Osteoblast (primary cell): ENCODE data around the gene ASTL. TPM values are rescaled to one million over a fixed set of nuclear protein-coding genes. Genes with fewer than 3 reads are reported as not detected.

Experiments
- DNase-seq: peaks from one replicate; pipeline ENCODE4 v3.0.0; 2011; ENCODE audit warnings: low spot score, mixed read lengths; ENCODE audit not compliant: insufficient read length; ENCODE audit errors: missing footprints
- H2AFZ ChIP-seq: 2 replicates; pipeline ENCODE4 v1.6.0; 2011; ENCODE audit warnings: mild to moderate bottlenecking, low read length
- H3K27ac ChIP-seq: 2 replicates; pipeline ENCODE4 v1.5.1; 2011; ENCODE audit warnings: mild to moderate bottlenecking, low read depth, low read length, moderate library complexity
- H3K27me3 ChIP-seq: 2 replicates; pipeline ENCODE4 v1.6.0; 2012; ENCODE audit warnings: mild to moderate bottlenecking, control low read depth, inconsistent platforms, low read length, moderate library complexity; ENCODE audit not compliant: insufficient read depth
- H3K36me3 ChIP-seq: 2 replicates; pipeline ENCODE4 v1.5.1; 2011; ENCODE audit warnings: mild to moderate bottlenecking, low read length, control low read depth, moderate library complexity; ENCODE audit not compliant: insufficient read depth
- H3K4me1 ChIP-seq: 2 replicates; pipeline ENCODE4 v1.5.1; 2011; ENCODE audit warnings: mild to moderate bottlenecking, low read length, control low read depth, moderate library complexity; ENCODE audit not compliant: insufficient read depth
- H3K4me2 ChIP-seq: 2 replicates; pipeline ENCODE4 v1.6.0; 2011; ENCODE audit warnings: mild to moderate bottlenecking, low read length; ENCODE audit not compliant: insufficient read depth
- H3K4me3 ChIP-seq: fragments of 200-600 bp; sonication (generic); 3 replicates; pipeline ENCODE4 v1.5.1; 2012; ENCODE audit warnings: mild to moderate bottlenecking, low read length, inconsistent platforms; ENCODE audit not compliant: insufficient read depth
- H3K79me2 ChIP-seq: 2 replicates; pipeline ENCODE4 v1.6.0; 2012; ENCODE audit warnings: mild to moderate bottlenecking, low read length, control low read depth, inconsistent platforms; ENCODE audit not compliant: insufficient read depth
- H3K9me3 ChIP-seq: 2 replicates; pipeline ENCODE4 v1.5.1; 2011; ENCODE audit warnings: low read depth, low read length, control low read depth
- H4K20me1 ChIP-seq: 2 replicates; pipeline ENCODE4 v1.6.0; 2012; ENCODE audit warnings: mild to moderate bottlenecking, low read length, control low read depth; ENCODE audit not compliant: insufficient read depth
- CTCF ChIP-seq: IDR thresholded peaks from 2 replicates; pipeline ENCODE4 v1.5.1; 2011; ENCODE audit warnings: mild to moderate bottlenecking, low read depth, low read length, moderate library complexity; ENCODE audit errors: extremely low read depth
- total RNA-seq: library from RNA; depleted of rRNA; stranded (reverse); fragments of >200 nt; gene quantifications from 2 replicates; pipeline ENCODE4 v1.2.3, GENCODE V29; 2012

ASTL gene
- total RNA-seq, 1 donor, result not detected

GRCh38 chr2:96083989-96084857, 54.1 kb downstream of the ASTL start:
- DNase-seq, result no peak
- H3K27me3 ChIP-seq, result peaks cover 17% of the 10 kb centered on the region
- H3K9me3 ChIP-seq, result no peaks in the 10 kb centered on the region

GRCh38 chr2:96083064-96083939, 55.0 kb downstream of the ASTL start:
- Histone ChIP-seq H2AFZ (no peak overlapping the region), H3K36me3 (no peaks in the 10 kb centered on the region), H4K20me1 (no peaks in the 10 kb centered on the region), H3K9me3 (no peaks in the 10 kb centered on the region), H3K4me3 (no peak overlapping the region), H3K79me2 (no peaks in the 10 kb centered on the region), H3K27ac (no peak overlapping the region), H3K4me2 (no peak overlapping the region), H3K27me3 (peaks cover 10% of the 10 kb centered on the region), H3K4me1 (no peaks in the 10 kb centered on the region)
- TF ChIP-seq CTCF, result no peak
- DNase-seq, result no peak

More at GRCh38 chr2:96083989-96084857, 54.1 kb downstream of the ASTL start:
- H3K4me2 ChIP-seq, result no peak overlapping the region
- H3K79me2 ChIP-seq, result no peaks in the 10 kb centered on the region
- no peak for TF ChIP-seq CTCF
- no peaks in the 10 kb centered on the region for H3K36me3 ChIP-seq
- no peak overlapping the region for H3K27ac ChIP-seq
- H2AFZ ChIP-seq, result no peak overlapping the region
- H4K20me1 ChIP-seq, result no peaks in the 10 kb centered on the region
- H3K4me1 ChIP-seq, result no peaks in the 10 kb centered on the region
- H3K4me3 ChIP-seq, result no peak overlapping the region

- H3K79me2 ChIP-seq, result no peaks in the 10 kb centered on the region
- TF ChIP-seq CTCF, result no peak
- no peak overlapping the region for H3K27ac ChIP-seq
- no peak overlapping the region for H3K4me3 ChIP-seq
- H3K4me2 ChIP-seq, result no peak overlapping the region
- no peaks in the 10 kb centered on the region for H4K20me1 ChIP-seq
- H3K4me1 ChIP-seq, result no peaks in the 10 kb centered on the region
- no peak for DNase-seq
- no peak overlapping the region for H2AFZ ChIP-seq
- no peaks in the 10 kb centered on the region for H3K36me3 ChIP-seq
- no peaks in the 10 kb centered on the region for H3K9me3 ChIP-seq
- peaks cover 7% of the 10 kb centered on the region for H3K27me3 ChIP-seq
Measured at GRCh38 chr2:96082211-96083063, 55.9 kb downstream of the ASTL start.
